ENCODE measurements around the gene POLR2L. TPM values are rescaled to one million over a fixed set of nuclear protein-coding genes. Genes with fewer than 3 reads are reported as not detected.

POLR2L gene
- total and polyA plus RNA-seq, 4 donors: 34.7 to 160 (median 124) TPM

- no peaks in the 10 kb centered on the region for H3K27me3 ChIP-seq (ENCODE audit: control insufficient read depth, insufficient read depth, low read length)
- 91% methylated on average over 11 of the region's 11 CpGs for WGBS (ENCODE audit: insufficient coverage)
- H3K4me3 ChIP-seq (ENCODE audit: low read depth, low read length): no peak overlapping the region
- peaks cover 53% of the 10 kb centered on the region for H3K36me3 ChIP-seq (ENCODE audit: control insufficient read depth, insufficient read depth, low read length)
- no peak overlapping the region for H3K27ac ChIP-seq (ENCODE audit: low read depth, low read length)
- no peaks in the 10 kb centered on the region for H3K9me3 ChIP-seq (ENCODE audit: control insufficient read depth, insufficient read depth, low read length)
- DNase-seq (ENCODE audit: low read depth in 4 of 6, low spot score in 6 of 6): no peak
- peaks cover 27% of the 10 kb centered on the region for H3K4me1 ChIP-seq (ENCODE audit: control insufficient read depth, insufficient read depth, low read length)
These were observed 26.5 kb downstream of the POLR2L start for GRCh38 chr11:815675-816432.

GRCh38 chr11:813456-814096, 28.8 kb downstream of the POLR2L start:
- no peak overlapping the region for H3K4me3 ChIP-seq (ENCODE audit: low read depth, low read length)
- no peaks in the 10 kb centered on the region for H3K9me3 ChIP-seq (ENCODE audit: control insufficient read depth, insufficient read depth, low read length)
- WGBS (ENCODE audit: insufficient coverage): 86% methylated on average over 7 of the region's 9 CpGs
- peaks cover 48% of the 10 kb centered on the region for H3K36me3 ChIP-seq (ENCODE audit: control insufficient read depth, insufficient read depth, low read length)
- no peak for DNase-seq (ENCODE audit: low read depth in 4 of 6, low spot score in 6 of 6)
- no peaks in the 10 kb centered on the region for H3K27me3 ChIP-seq (ENCODE audit: control insufficient read depth, insufficient read depth, low read length)
- peaks cover 25% of the 10 kb centered on the region for H3K4me1 ChIP-seq (ENCODE audit: control insufficient read depth, insufficient read depth, low read length)
- no peak overlapping the region for H3K27ac ChIP-seq (ENCODE audit: low read depth, low read length)

GRCh38 chr11:813072-813455, 29.3 kb downstream of the POLR2L start:
- peaks cover 48% of the 10 kb centered on the region for H3K36me3 ChIP-seq (ENCODE audit: control insufficient read depth, insufficient read depth, low read length)
- H3K27ac ChIP-seq (ENCODE audit: low read depth, low read length): no peak overlapping the region
- H3K9me3 ChIP-seq (ENCODE audit: control insufficient read depth, insufficient read depth, low read length): no peaks in the 10 kb centered on the region
- H3K4me3 ChIP-seq (ENCODE audit: low read depth, low read length): no peak overlapping the region
- WGBS (ENCODE audit: insufficient coverage): 88% methylated on average over 6 of the region's 6 CpGs
- peaks cover 26% of the 10 kb centered on the region for H3K4me1 ChIP-seq (ENCODE audit: control insufficient read depth, insufficient read depth, low read length)
- H3K27me3 ChIP-seq (ENCODE audit: control insufficient read depth, insufficient read depth, low read length): no peaks in the 10 kb centered on the region
- DNase-seq (ENCODE audit: low read depth in 4 of 6, low spot score in 6 of 6): no peak

- Histone ChIP-seq H3K9me3 (ENCODE audit: control insufficient read depth, insufficient read depth, low read length) (no peaks in the 10 kb centered on the region), H3K36me3 (ENCODE audit: control insufficient read depth, insufficient read depth, low read length) (peaks cover 48% of the 10 kb centered on the region), H3K4me1 (ENCODE audit: control insufficient read depth, insufficient read depth, low read length) (peaks cover 26% of the 10 kb centered on the region), H3K4me3 (ENCODE audit: low read depth, low read length) (no peak overlapping the region), H3K27me3 (ENCODE audit: control insufficient read depth, insufficient read depth, low read length) (no peaks in the 10 kb centered on the region), H3K27ac (ENCODE audit: low read depth, low read length) (no peak overlapping the region)
- WGBS (ENCODE audit: insufficient coverage): 100% methylated on average over 3 of the region's 3 CpGs
- no peak for DNase-seq (ENCODE audit: low read depth in 4 of 6, low spot score in 6 of 6)
These were observed 29.9 kb downstream of the POLR2L start for GRCh38 chr11:812390-812789.

GRCh38 chr11:811446-812245, 30.7 kb downstream of the POLR2L start:
- 87% methylated on average over 14 of the region's 14 CpGs for WGBS (ENCODE audit: insufficient coverage)
- Histone ChIP-seq H3K4me3 (ENCODE audit: low read depth, low read length) (no peak overlapping the region), H3K27me3 (ENCODE audit: control insufficient read depth, insufficient read depth, low read length) (no peaks in the 10 kb centered on the region), H3K4me1 (ENCODE audit: control insufficient read depth, insufficient read depth, low read length) (peaks cover 26% of the 10 kb centered on the region), H3K9me3 (ENCODE audit: control insufficient read depth, insufficient read depth, low read length) (no peaks in the 10 kb centered on the region), H3K27ac (ENCODE audit: low read depth, low read length) (no peak overlapping the region), H3K36me3 (ENCODE audit: control insufficient read depth, insufficient read depth, low read length) (peaks cover 48% of the 10 kb centered on the region)
- DNase-seq (ENCODE audit: low read depth in 4 of 6, low spot score in 6 of 6): no peak

- WGBS (ENCODE audit: insufficient coverage): under 1% methylated on average over 54 of the region's 55 CpGs
These were observed 32.2 kb downstream of the POLR2L start for GRCh38 chr11:810040-810567.

GRCh38 chr11:809287-810039, 32.9 kb downstream of the POLR2L start, which contains the start of gene RPLP2:
Gene RPLP2 (plus strand): TSS chr11:809967. CDS start chr11:810235, 268 bp downstream.
- peak; percentile 96 to 99 (median 98) for DNase-seq (ENCODE audit: low read depth in 4 of 6, low spot score in 6 of 6)
- Histone ChIP-seq H3K4me1 (ENCODE audit: control insufficient read depth, insufficient read depth, low read length) (peaks cover 42% of the 10 kb centered on the region), H3K9me3 (ENCODE audit: control insufficient read depth, insufficient read depth, low read length) (no peaks in the 10 kb centered on the region), H3K27ac (ENCODE audit: low read depth, low read length) (peak within 1 kb of the TSS; percentile 98), H3K27me3 (ENCODE audit: control insufficient read depth, insufficient read depth, low read length) (no peaks in the 10 kb centered on the region), H3K4me3 (ENCODE audit: low read depth, low read length) (peak within 1 kb of the TSS; percentile 95), H3K36me3 (ENCODE audit: control insufficient read depth, insufficient read depth, low read length) (peaks cover 28% of the 10 kb centered on the region)
- WGBS (ENCODE audit: insufficient coverage): under 1% methylated on average over 78 of the region's 81 CpGs

More at GRCh38 chr11:810040-810567, 32.2 kb downstream of the POLR2L start:
- DNase-seq (ENCODE audit: low read depth in 4 of 6, low spot score in 6 of 6): no peak
- Histone ChIP-seq H3K4me3 (ENCODE audit: low read depth, low read length) (peak overlapping the region; percentile 95), H3K4me1 (ENCODE audit: control insufficient read depth, insufficient read depth, low read length) (peaks cover 37% of the 10 kb centered on the region), H3K27ac (ENCODE audit: low read depth, low read length) (no peak overlapping the region), H3K36me3 (ENCODE audit: control insufficient read depth, insufficient read depth, low read length) (peaks cover 33% of the 10 kb centered on the region), H3K27me3 (ENCODE audit: control insufficient read depth, insufficient read depth, low read length) (no peaks in the 10 kb centered on the region), H3K9me3 (ENCODE audit: control insufficient read depth, insufficient read depth, low read length) (no peaks in the 10 kb centered on the region)

GRCh38 chr11:808427-809286, 33.7 kb downstream of the POLR2L start:
- Histone ChIP-seq H3K9me3 (ENCODE audit: control insufficient read depth, insufficient read depth, low read length) (no peaks in the 10 kb centered on the region), H3K27ac (ENCODE audit: low read depth, low read length) (peak overlapping the region; percentile 98), H3K27me3 (ENCODE audit: control insufficient read depth, insufficient read depth, low read length) (no peaks in the 10 kb centered on the region), H3K4me1 (ENCODE audit: control insufficient read depth, insufficient read depth, low read length) (peaks cover 50% of the 10 kb centered on the region), H3K36me3 (ENCODE audit: control insufficient read depth, insufficient read depth, low read length) (peaks cover 29% of the 10 kb centered on the region), H3K4me3 (ENCODE audit: low read depth, low read length) (peak overlapping the region; percentile 95)
- 28% methylated on average over 32 of the region's 36 CpGs for WGBS (ENCODE audit: insufficient coverage)
- no peak for DNase-seq (ENCODE audit: low read depth in 4 of 6, low spot score in 6 of 6)

All from spinal cord (tissue), 10 donors.